SIG-M5 treated with dmso at 0.1 percent for 504 hours (cell line): ENCODE results near the gene LBX2.
A peak's percentile ranks its signal among the peaks of the same experiment; 100 is the strongest.

ENCODE experiments used
- DNase-seq: peaks from one replicate; lab custom pipeline; 2025; ENCODE audit not compliant: unreplicated experiment; lab: John Stamatoyannopoulos, UW

LBX2 gene

GRCh38 chr2:74458132-74458937 is 41.1 kb downstream of the LBX2 start, which contains the start of gene WBP1:
WBP1 (plus strand) TSS chr2:74458438; CDS start chr2:74458603, 165 bp downstream.
- DNase-seq: peak; percentile 100

DNA sequence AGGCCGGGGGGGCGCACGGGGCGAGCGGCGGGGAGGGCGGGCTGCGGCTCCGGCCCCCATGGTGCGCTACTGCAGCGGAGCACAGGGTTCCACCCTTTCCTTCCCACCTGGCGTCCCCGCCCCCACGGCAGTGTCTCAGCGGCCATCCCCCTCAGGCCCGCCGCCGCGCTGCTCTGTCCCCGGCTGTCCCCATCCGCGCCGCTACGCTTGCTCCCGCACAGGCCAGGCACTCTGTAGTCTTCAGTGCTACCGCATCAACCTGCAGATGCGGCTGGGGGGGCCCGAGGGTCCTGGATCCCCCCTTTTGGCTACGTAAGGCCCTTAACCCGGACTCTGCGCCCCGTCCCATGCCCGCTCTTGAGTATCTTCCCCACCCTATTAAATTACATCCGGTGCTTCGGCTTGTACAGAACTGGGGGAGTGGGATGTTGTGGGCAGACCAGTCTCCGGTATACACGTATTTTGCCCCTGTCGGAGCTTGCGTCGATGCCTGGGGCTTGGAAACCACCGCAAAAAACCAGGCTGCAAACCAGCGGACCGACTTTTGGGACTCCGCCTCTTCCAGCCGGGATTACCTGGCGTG is 41.8 kb downstream of the LBX2 start:
- DNase-seq: peak; percentile 68

- no peak for DNase-seq
Observed at GRCh38 chr2:74457129-74457548, 42.3 kb downstream of the LBX2 start.

DNA sequence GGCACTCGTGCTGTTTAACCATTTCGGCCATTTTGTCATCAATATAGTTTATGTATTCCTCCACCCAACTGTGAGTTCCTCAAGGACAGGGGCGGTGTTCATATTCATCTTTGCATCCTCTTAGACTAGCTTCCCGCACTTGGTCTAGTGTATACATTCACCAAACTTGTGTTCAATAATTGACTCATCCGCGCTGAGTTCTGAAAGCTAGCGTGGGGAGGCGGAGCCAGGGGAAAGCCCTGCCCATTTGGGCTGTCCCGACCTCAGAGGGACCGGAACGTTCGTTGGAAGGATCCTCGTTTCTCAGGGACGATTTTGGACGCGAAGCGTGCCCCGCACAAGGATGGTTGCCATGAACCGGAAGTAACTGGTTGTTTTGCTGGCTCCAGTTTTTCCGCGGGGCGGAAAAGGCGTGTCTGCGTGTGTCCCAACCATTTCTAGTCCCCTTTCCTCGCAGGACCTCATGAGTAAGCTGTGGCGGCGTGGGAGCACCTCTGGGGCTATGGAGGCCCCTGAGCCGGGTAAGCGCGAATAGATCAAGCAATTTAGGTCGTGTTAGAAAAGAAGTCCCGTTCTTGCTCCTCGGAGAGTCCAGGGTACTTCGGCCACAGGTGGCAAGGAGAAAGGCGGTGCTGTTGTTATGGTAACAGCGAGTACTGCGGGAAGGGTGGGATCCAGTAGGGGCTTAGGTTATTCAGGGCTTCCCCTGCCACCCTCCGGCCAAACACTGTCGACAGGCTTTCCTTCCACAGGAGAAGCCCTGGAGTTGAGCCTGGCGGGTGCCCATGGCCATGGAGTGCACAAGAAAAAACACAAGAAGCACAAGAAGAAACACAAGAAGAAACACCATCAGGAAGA is 44.5 kb downstream of the LBX2 start, which contains the start of gene INO80B:
Gene INO80B, plus strand, starts transcription at position 434 of the 858 bp plus-strand sequence. Its CDS starts 30 bp downstream, at position 464.
- peak; percentile 99 for DNase-seq

- no peak for DNase-seq
Observed at GRCh38 chr2:74450570-74451190, 48.7 kb downstream of the LBX2 start.

DNA sequence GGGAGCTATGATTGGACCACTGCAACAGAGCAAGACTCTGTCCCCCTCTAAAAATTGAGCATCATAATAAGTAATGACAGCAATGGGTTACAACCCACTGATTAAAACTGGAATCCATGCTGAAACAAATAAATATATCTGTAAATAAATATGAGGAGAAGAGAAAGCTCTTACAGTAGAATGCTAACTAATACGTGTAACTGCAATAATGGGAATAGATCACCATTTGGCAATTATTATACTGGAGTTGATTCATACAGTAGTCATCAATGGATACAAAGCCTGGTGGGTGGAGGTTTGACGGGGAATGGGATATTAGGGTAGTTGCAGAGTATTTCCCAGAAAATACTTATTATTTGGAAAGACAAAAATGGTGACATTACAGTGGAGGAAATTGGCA is 50.6 kb downstream of the LBX2 start:
- no peak for DNase-seq
